PC-3 (cell line): Measurements from ENCODE around the gene SEC62. TPM values are rescaled to one million over a fixed set of nuclear protein-coding genes. Genes with fewer than 3 reads are reported as not detected.

Experiments used
- ATAC-seq: fragments of 200-7000 bp; cut with Tn5 transposase; 2 replicates; pipeline ENCODE4 v1.9.1; 2020; ENCODE audit warnings: mild to moderate bottlenecking, moderate library complexity
- BruUV-seq: library from RNA; stranded (reverse); fragments of 400-500 nt; replicated peaks from 2 replicates; lab custom pipeline; 2021; lab: Mats Ljungman, UMichigan
- CTCF ChIA-PET: fragments of 300-600 bp; sonication (Branson Sonifier 250); formaldehyde crosslinking; loops from one replicate; lab custom pipeline; 2022; ENCODE audit warnings: antibody characterized with exemption; lab: Charles Lee
- POLR2A ChIA-PET: fragments of 300-600 bp; sonication (Branson Sonifier 250); formaldehyde crosslinking; loops from one replicate; lab custom pipeline; 2022; ENCODE audit warnings: antibody characterized with exemption; ENCODE audit not compliant: unreplicated experiment; lab: Charles Lee
- DNase-seq: peaks from one replicate; pipeline ENCODE4 v3.0.0-alpha.2; 2015
- H2AFZ ChIP-seq: fragments of 300-600 bp; sonication (generic); 2 replicates; pipeline ENCODE4 v1.6.0; 2016; ENCODE audit warnings: antibody characterized with exemption, low read length
- H3F3A ChIP-seq: fragments of 300-600 bp; sonication (generic); one replicate; pipeline ENCODE4 v1.6.0; 2017; ENCODE audit warnings: antibody characterized with exemption, low read length, control low read depth, mild to moderate bottlenecking; ENCODE audit not compliant: unreplicated experiment
- H3K27ac ChIP-seq: fragments of 300-600 bp; sonication (generic); 2 replicates; pipeline ENCODE4 v1.5.1; 2016; ENCODE audit warnings: mild to moderate bottlenecking, low read length
- H3K27me3 ChIP-seq: fragments of 300-600 bp; sonication (generic); 2 replicates; pipeline ENCODE4 v1.6.1; 2016; ENCODE audit warnings: low read length, mixed read lengths
- H3K36me3 ChIP-seq: fragments of 300-600 bp; sonication (generic); 2 replicates; pipeline ENCODE4 v1.6.1; 2016; ENCODE audit warnings: low read depth, mixed run types, low read length, mixed read lengths
- H3K4me1 ChIP-seq: fragments of 300-600 bp; sonication (generic); 2 replicates; pipeline ENCODE4 v1.5.1; 2016; ENCODE audit warnings: low read length; ENCODE audit not compliant: insufficient read depth
- H3K4me2 ChIP-seq: fragments of 300-600 bp; sonication (generic); 2 replicates; pipeline ENCODE4 v1.6.0; 2016; ENCODE audit warnings: low read length
- H3K4me3 ChIP-seq: fragments of 300-600 bp; sonication (generic); 2 replicates; pipeline ENCODE4 v1.5.1; 2016; ENCODE audit warnings: mild to moderate bottlenecking, low read length, mixed read lengths
- H3K79me2 ChIP-seq: fragments of 300-600 bp; sonication (generic); 2 replicates; pipeline ENCODE4 v1.6.1; 2017; ENCODE audit warnings: low read length, mixed read lengths
- H3K9ac ChIP-seq: fragments of 300-600 bp; sonication (generic); 2 replicates; pipeline ENCODE4 v1.6.0; 2016; ENCODE audit warnings: mild to moderate bottlenecking, low read length
- H3K9me2 ChIP-seq: fragments of 300-600 bp; sonication (generic); replicated peaks from 2 replicates; pipeline ENCODE4 v1.6.1; 2016; ENCODE audit warnings: mixed run types, low read length, mixed read lengths
- H3K9me3 ChIP-seq: fragments of 300-600 bp; sonication (generic); 2 replicates; pipeline ENCODE4 v1.6.1; 2016; ENCODE audit warnings: low read length, mixed read lengths
- H4K20me1 ChIP-seq: fragments of 300-600 bp; sonication (generic); 2 replicates; pipeline ENCODE4 v1.6.1; 2016; ENCODE audit warnings: low read length, mixed read lengths
- CTCF ChIP-seq: fragments of 300-600 bp; sonication (generic); conservative IDR thresholded peaks from 2 replicates; pipeline ENCODE4 v1.5.1; 2017; ENCODE audit warnings: antibody characterized with exemption, low read depth, mild to moderate bottlenecking, low read length
- EZH2 ChIP-seq: fragments of 300-600 bp; sonication (generic); IDR thresholded peaks from one replicate; pipeline ENCODE4 v1.6.1; 2017; ENCODE audit warnings: antibody characterized with exemption, mild to moderate bottlenecking, low read length; ENCODE audit not compliant: unreplicated experiment
- EZH2phosphoT487 ChIP-seq: fragments of 300-600 bp; sonication (generic); IDR thresholded peaks from 2 replicates; pipeline ENCODE4 v1.6.1; 2018; ENCODE audit warnings: mild to moderate bottlenecking, antibody characterized with exemption, low read length, borderline replicate concordance
- intact Hi-C: fragments of 100-400 bp; cut with micrococcal nuclease; formaldehyde crosslinking; loops from 2 replicates; pipeline ENCODE4 v1.9.0; 2023
- total RNA-seq: library from RNA; depleted of rRNA; stranded (reverse); fragments of >200 nt; gene quantifications from 2 replicates; pipeline ENCODE4 v1.2.3, GENCODE V29; 2014

Gene SEC62
- total RNA-seq, 1 experiment from 2014 or later = 31.8 TPM

- H4K20me1 ChIP-seq = no peaks in the 10 kb centered on the region
- no peak overlapping the region for H2AFZ ChIP-seq
- peaks cover 18% of the 10 kb centered on the region for H3K27me3 ChIP-seq
- H3F3A ChIP-seq = no peaks in the 10 kb centered on the region
- no peaks in the 10 kb centered on the region for H3K79me2 ChIP-seq
- DNase-seq = peak; percentile 21
- no peak overlapping the region for H3K4me3 ChIP-seq
- H3K27ac ChIP-seq = no peak overlapping the region
- H3K36me3 ChIP-seq = no peaks in the 10 kb centered on the region
- intact Hi-C loops = no loop called here
- no TSS peak for BruUV-seq
- no peak for ATAC-seq
- H3K9ac ChIP-seq = no peak overlapping the region
- no peak for TF ChIP-seq EZH2phosphoT487
- TF ChIP-seq EZH2 = no peak
- TF ChIP-seq CTCF = no peak
- ChIA-PET POLR2A (no interaction called here), CTCF (no interaction called here)
- no peak overlapping the region for H3K4me2 ChIP-seq
- H3K9me3 ChIP-seq = no peaks in the 10 kb centered on the region
- peaks cover 5% of the 10 kb centered on the region; the same call in 1 of the 2 replicates for H3K4me1 ChIP-seq
- H3K9me2 ChIP-seq = no peaks in the 10 kb centered on the region
These were observed 34.7 kb upstream of the SEC62 start for GRCh38 chr3:169931747-169932520.

DNA sequence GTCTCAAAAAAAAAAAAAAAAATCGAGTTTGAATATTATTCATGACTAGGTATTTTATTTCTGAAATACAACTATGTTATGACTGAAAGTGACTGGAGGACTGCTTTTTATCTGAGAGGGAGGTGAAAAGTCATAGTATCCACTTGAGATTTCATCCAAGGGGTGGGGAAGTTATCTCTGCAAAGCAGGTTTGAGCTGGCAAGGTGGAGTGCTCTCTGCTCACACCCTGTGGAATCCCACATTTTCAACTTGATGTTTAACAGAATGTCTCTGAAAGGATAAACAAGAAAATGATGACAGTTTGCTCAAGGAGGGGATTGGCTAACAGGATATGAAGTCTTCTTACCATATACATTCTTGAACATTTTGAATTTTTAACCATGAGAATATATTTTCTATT lies 27.3 kb upstream of the SEC62 start:
- no peak overlapping the region for H3K27ac ChIP-seq
- no peaks in the 10 kb centered on the region for H4K20me1 ChIP-seq
- no peaks in the 10 kb centered on the region for H3K79me2 ChIP-seq
- no TSS peak for BruUV-seq
- no peaks in the 10 kb centered on the region for H3K4me1 ChIP-seq
- no peak for TF ChIP-seq EZH2phosphoT487
- TF ChIP-seq CTCF = no peak
- no peak for TF ChIP-seq EZH2
- no peaks in the 10 kb centered on the region for H3K9me3 ChIP-seq
- no peaks in the 10 kb centered on the region for H3K36me3 ChIP-seq
- H3F3A ChIP-seq = no peaks in the 10 kb centered on the region
- ChIA-PET CTCF (no interaction called here), POLR2A (no interaction called here)
- H3K4me3 ChIP-seq = no peak overlapping the region
- no peak overlapping the region for H3K9ac ChIP-seq
- DNase-seq (no peak), ATAC-seq (no peak)
- no peaks in the 10 kb centered on the region for H3K9me2 ChIP-seq
- intact Hi-C loops = no loop called here
- H2AFZ ChIP-seq = no peak overlapping the region
- H3K4me2 ChIP-seq = no peak overlapping the region
- peaks cover 22% of the 10 kb centered on the region for H3K27me3 ChIP-seq

- POLR2A ChIA-PET = no interaction called here
- TF ChIP-seq CTCF (no peak), EZH2phosphoT487 (no peak), EZH2 (no peak)
These were observed 26.9 kb upstream of the SEC62 start for GRCh38 chr3:169939751-169940150.

More at GRCh38 chr3:169939751-169940150, 26.9 kb upstream of the SEC62 start:
- CTCF ChIA-PET = no interaction called here
- Histone ChIP-seq H3K79me2 (no peaks in the 10 kb centered on the region), H4K20me1 (no peaks in the 10 kb centered on the region), H3K36me3 (no peaks in the 10 kb centered on the region), H3K9ac (no peak overlapping the region), H3K4me1 (no peaks in the 10 kb centered on the region), H3K27me3 (peaks cover 21% of the 10 kb centered on the region), H3K4me2 (no peak overlapping the region), H3K9me3 (no peaks in the 10 kb centered on the region), H3K9me2 (no peaks in the 10 kb centered on the region), H2AFZ (no peak overlapping the region), H3K4me3 (no peak overlapping the region), H3F3A (no peaks in the 10 kb centered on the region), H3K27ac (no peak overlapping the region)
- intact Hi-C loops = no loop called here
- DNase-seq = no peak
- no peak for ATAC-seq
- BruUV-seq = no TSS peak
